HL-60 (cell line): ENCODE data around the gene HINT1.
"Not testable (repeated sequence)": the region's sequence is repeated elsewhere in the genome, so short reads cannot be mapped to it uniquely, and the experiment has no call there.

Source experiments
- DNase-seq, 2 experiments: peaks; one replicate each; pipeline ENCODE4 v3.0.0-alpha.2; 2010 to 2020; ENCODE audit warnings: low read depth in 1 of 2, low spot score in 1 of 2
- H3K27ac ChIP-seq: fragments of 250-450 bp; sonication (Bioruptor Pico); replicated peaks from 2 replicates; pipeline ENCODE4 v1.5.1; 2020; ENCODE audit warnings: mild to moderate bottlenecking, moderate library complexity
- H3K27me3 ChIP-seq: fragments of 250-450 bp; sonication (Bioruptor Pico); 2 replicates; pipeline ENCODE4 v1.5.1; 2021; ENCODE audit warnings: mild to moderate bottlenecking, moderate library complexity; ENCODE audit not compliant: insufficient read depth, poor library complexity, severe bottlenecking
- H3K4me3 ChIP-seq: replicated peaks from 2 replicates; pipeline ENCODE4 v1.5.1; 2011; ENCODE audit warnings: mild to moderate bottlenecking, control low read depth, low read length; ENCODE audit not compliant: insufficient read depth
- GABPA ChIP-seq: IDR thresholded peaks from 2 replicates; pipeline ENCODE4 v1.6.1; 2012; ENCODE audit warnings: low read depth
- POLR2AphosphoS5 ChIP-seq: IDR thresholded peaks from 2 replicates; pipeline ENCODE4 v1.6.1; 2012; ENCODE audit warnings: low read depth
- SPI1 ChIP-seq: IDR thresholded peaks from 2 replicates; pipeline ENCODE4 v1.6.1; 2012; ENCODE audit warnings: low read depth, mild to moderate bottlenecking, borderline replicate concordance
- TF ChIP-seq, protein P1 (sequence below): IDR thresholded peaks from one replicate; pipeline ENCODE4 v1.5.1; 2011; ENCODE audit warnings: low read length, control low read depth, inconsistent platforms; ENCODE audit not compliant: insufficient read depth
- TF ChIP-seq, protein P2 (sequence below): IDR thresholded peaks from 2 replicates; pipeline ENCODE4 v1.6.1; 2012; ENCODE audit warnings: low read depth; ENCODE audit not compliant: insufficient replicate concordance

HINT1 gene

DNA sequence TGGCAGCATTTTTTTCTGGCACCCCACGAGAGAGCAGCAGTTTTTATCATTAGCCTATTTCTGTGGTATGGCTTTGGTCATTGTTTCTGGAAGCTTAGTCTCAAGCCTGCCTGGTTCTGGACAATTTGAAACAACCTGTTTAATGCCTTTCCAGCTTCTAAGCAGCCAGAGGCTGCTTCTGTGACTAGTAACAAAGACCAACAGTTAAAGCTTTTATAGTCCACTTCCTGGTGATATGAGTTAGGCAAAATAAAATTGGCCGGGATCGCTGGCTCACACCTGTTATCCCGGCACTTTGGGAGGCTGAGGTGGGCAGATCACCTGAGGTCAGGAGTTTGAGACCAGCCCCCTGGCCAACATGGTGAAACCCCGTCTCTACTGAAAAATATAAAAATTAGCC lies 29.7 kb upstream of the HINT1 start:
- TF ChIP-seq GABPA (no peak), SPI1 (no peak), POLR2AphosphoS5 (no peak)
- TF ChIP-seq, protein P1, sequence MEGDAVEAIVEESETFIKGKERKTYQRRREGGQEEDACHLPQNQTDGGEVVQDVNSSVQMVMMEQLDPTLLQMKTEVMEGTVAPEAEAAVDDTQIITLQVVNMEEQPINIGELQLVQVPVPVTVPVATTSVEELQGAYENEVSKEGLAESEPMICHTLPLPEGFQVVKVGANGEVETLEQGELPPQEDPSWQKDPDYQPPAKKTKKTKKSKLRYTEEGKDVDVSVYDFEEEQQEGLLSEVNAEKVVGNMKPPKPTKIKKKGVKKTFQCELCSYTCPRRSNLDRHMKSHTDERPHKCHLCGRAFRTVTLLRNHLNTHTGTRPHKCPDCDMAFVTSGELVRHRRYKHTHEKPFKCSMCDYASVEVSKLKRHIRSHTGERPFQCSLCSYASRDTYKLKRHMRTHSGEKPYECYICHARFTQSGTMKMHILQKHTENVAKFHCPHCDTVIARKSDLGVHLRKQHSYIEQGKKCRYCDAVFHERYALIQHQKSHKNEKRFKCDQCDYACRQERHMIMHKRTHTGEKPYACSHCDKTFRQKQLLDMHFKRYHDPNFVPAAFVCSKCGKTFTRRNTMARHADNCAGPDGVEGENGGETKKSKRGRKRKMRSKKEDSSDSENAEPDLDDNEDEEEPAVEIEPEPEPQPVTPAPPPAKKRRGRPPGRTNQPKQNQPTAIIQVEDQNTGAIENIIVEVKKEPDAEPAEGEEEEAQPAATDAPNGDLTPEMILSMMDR = no peak
- TF ChIP-seq, protein P2, sequence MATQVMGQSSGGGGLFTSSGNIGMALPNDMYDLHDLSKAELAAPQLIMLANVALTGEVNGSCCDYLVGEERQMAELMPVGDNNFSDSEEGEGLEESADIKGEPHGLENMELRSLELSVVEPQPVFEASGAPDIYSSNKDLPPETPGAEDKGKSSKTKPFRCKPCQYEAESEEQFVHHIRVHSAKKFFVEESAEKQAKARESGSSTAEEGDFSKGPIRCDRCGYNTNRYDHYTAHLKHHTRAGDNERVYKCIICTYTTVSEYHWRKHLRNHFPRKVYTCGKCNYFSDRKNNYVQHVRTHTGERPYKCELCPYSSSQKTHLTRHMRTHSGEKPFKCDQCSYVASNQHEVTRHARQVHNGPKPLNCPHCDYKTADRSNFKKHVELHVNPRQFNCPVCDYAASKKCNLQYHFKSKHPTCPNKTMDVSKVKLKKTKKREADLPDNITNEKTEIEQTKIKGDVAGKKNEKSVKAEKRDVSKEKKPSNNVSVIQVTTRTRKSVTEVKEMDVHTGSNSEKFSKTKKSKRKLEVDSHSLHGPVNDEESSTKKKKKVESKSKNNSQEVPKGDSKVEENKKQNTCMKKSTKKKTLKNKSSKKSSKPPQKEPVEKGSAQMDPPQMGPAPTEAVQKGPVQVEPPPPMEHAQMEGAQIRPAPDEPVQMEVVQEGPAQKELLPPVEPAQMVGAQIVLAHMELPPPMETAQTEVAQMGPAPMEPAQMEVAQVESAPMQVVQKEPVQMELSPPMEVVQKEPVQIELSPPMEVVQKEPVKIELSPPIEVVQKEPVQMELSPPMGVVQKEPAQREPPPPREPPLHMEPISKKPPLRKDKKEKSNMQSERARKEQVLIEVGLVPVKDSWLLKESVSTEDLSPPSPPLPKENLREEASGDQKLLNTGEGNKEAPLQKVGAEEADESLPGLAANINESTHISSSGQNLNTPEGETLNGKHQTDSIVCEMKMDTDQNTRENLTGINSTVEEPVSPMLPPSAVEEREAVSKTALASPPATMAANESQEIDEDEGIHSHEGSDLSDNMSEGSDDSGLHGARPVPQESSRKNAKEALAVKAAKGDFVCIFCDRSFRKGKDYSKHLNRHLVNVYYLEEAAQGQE = no peak
- no peak for DNase-seq
- no peaks in the 10 kb centered on the region for H3K27me3 ChIP-seq
- no peak overlapping the region for H3K4me3 ChIP-seq
- H3K27ac ChIP-seq = no peak overlapping the region

- DNase-seq, H3K27me3 ChIP-seq, H3K4me3 ChIP-seq, H3K27ac ChIP-seq: not testable (repeated sequence)
These were observed 28.8 kb upstream of the HINT1 start for GRCh38 chr5:131193897-131194296.

- TF ChIP-seq, protein P1 = no peak
- no peak for TF ChIP-seq SPI1
- no peak for TF ChIP-seq POLR2AphosphoS5
- TF ChIP-seq, protein P2 = no peak
- no peak for TF ChIP-seq GABPA
- Histone ChIP-seq H3K4me3 (no peak overlapping the region), H3K27ac (no peak overlapping the region), H3K27me3 (no peaks in the 10 kb centered on the region)
- DNase-seq = no peak
These were observed 28.1 kb upstream of the HINT1 start for GRCh38 chr5:131193106-131193505.

DNA sequence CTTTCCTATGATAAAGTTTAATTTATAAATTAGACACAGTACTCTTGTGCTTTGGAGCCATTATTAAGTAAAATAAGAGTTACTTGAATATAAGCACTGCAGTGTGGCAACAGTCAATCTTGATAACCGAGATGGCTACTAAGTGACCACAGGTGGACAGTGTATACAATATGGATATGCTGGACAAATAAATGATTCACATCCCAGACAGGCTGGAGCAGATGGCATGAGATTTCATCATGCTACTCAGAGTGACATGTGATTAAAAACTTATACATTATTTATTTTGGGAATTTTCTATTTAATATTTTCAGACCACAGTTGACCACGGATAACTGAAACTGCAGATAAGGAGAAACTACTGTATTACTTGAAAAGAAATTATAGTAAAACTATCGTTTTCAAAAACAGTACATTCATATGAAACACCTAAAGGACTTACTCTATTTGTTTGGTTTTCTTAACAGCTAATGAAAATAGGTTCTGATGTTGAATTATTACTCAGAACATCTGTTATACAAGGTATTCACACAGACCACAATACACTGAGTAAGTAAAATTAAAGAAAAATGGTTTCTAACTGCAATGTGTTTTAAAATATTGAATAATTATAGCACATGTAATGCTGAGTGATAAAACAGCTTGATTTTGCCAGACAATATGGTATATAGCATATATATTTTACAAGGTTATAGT lies 21.7 kb upstream of the HINT1 start:
- Histone ChIP-seq H3K27ac (no peak overlapping the region), H3K4me3 (no peak overlapping the region), H3K27me3 (no peaks in the 10 kb centered on the region)
- no peak for DNase-seq
- TF ChIP-seq, protein P2 = no peak
- no peak for TF ChIP-seq GABPA
- TF ChIP-seq POLR2AphosphoS5 = no peak
- no peak for TF ChIP-seq SPI1
- TF ChIP-seq, protein P1 = no peak
